Panc1 (cell line): ENCODE results near the gene GIN1. TPM values are rescaled to one million over a fixed set of nuclear protein-coding genes. Genes with fewer than 3 reads are reported as not detected.

ENCODE experiments used
- ATAC-seq: fragments of 200-7000 bp; cut with Tn5 transposase; 2 replicates; pipeline ENCODE4 v1.9.1; 2020; ENCODE audit warnings: mild to moderate bottlenecking, moderate library complexity
- BruUV-seq: library from RNA; stranded (reverse); fragments of 400-500 nt; replicated peaks from 2 replicates; lab custom pipeline; 2021; lab: Mats Ljungman, UMichigan
- CTCF ChIA-PET: fragments of 300-600 bp; sonication (Branson Sonifier 250); formaldehyde crosslinking; loops from one replicate; lab custom pipeline; 2022; ENCODE audit warnings: antibody characterized with exemption; lab: Charles Lee
- POLR2A ChIA-PET: fragments of 300-600 bp; sonication (Branson Sonifier 250); formaldehyde crosslinking; loops from one replicate; lab custom pipeline; 2022; ENCODE audit warnings: antibody characterized with exemption; lab: Charles Lee
- DNase-seq: peaks from one replicate; pipeline ENCODE4 v3.0.0-alpha.2; 2010; ENCODE audit warnings: low read depth, low spot score
- H3K27ac ChIP-seq: 2 replicates; pipeline ENCODE4 v1.5.1; 2011; ENCODE audit warnings: mild to moderate bottlenecking, low read length, inconsistent platforms
- H3K27me3 ChIP-seq: fragments of 200-500 bp; sonication (Bioruptor generic); 2 replicates; pipeline ENCODE4 v1.6.0; 2014; ENCODE audit warnings: low read length, inconsistent platforms; ENCODE audit not compliant: control insufficient read depth, insufficient read depth
- H3K36me3 ChIP-seq: fragments of 200-500 bp; sonication (Bioruptor generic); 2 replicates; pipeline ENCODE4 v1.5.1; 2014; ENCODE audit warnings: inconsistent platforms, mild to moderate bottlenecking, low read length, moderate library complexity; ENCODE audit not compliant: control insufficient read depth, insufficient read depth
- H3K4me1 ChIP-seq: 2 replicates; pipeline ENCODE4 v1.5.1; 2011; ENCODE audit warnings: inconsistent platforms, mild to moderate bottlenecking, low read length, moderate library complexity; ENCODE audit not compliant: control insufficient read depth, insufficient read depth
- H3K4me3 ChIP-seq, 2 experiments: 2 replicates each; pipeline ENCODE4 v1.5.1; 2011 to 2012; ENCODE audit warnings: low read depth in 2 of 2, low read length in 2 of 2, mild to moderate bottlenecking in 2 of 2, inconsistent platforms in 1 of 2, moderate library complexity in 1 of 2
- H3K9me3 ChIP-seq: fragments of 200-500 bp; sonication (Bioruptor generic); 2 replicates; pipeline ENCODE4 v1.5.1; 2014; ENCODE audit warnings: low read depth, mild to moderate bottlenecking, inconsistent platforms, low read length, moderate library complexity; ENCODE audit not compliant: control insufficient read depth, insufficient read depth
- POLR2AphosphoS5 ChIP-seq: IDR thresholded peaks from 2 replicates; pipeline ENCODE4 v1.6.1; 2012; ENCODE audit warnings: mild to moderate bottlenecking, low read depth, low read length, moderate library complexity
- SIN3A ChIP-seq: IDR thresholded peaks from 2 replicates; pipeline ENCODE4 v1.6.1; 2012; ENCODE audit warnings: low read depth, mild to moderate bottlenecking, low read length, moderate library complexity, borderline replicate concordance; ENCODE audit not compliant: insufficient read depth
- TCF7L2 ChIP-seq: IDR thresholded peaks from 2 replicates; pipeline ENCODE4 v1.6.1; 2011; ENCODE audit warnings: mild to moderate bottlenecking, low read depth, low read length, inconsistent platforms
- in situ Hi-C: cut with HindIII; loops from 2 replicates; pipeline ENCODE4 v1.10.0; 2016; ENCODE audit warnings: low sequenced_read_pairs, low pct_unique_long_range_greater_than_20kb
- intact Hi-C: fragments of 100-400 bp; cut with micrococcal nuclease; formaldehyde crosslinking; loops from one replicate; pipeline ENCODE4 v1.10.0; 2022; ENCODE audit not compliant: unreplicated experiment
- total RNA-seq: library from RNA; stranded (reverse); gene quantifications from one replicate; pipeline ENCODE4 v1.2.1, GENCODE V29; 2021; ENCODE audit not compliant: unreplicated experiment
- TF ChIP-seq, protein P1 (sequence below): fragments of 450-650 bp; IDR thresholded peaks from 2 replicates; pipeline ENCODE4 v1.5.1; 2017; ENCODE audit warnings: mild to moderate bottlenecking
- TF ChIP-seq, protein P2 (sequence below), 2 experiments: IDR thresholded peaks; 2 replicates each; pipeline ENCODE4 v1.6.1; 2011 to 2012; ENCODE audit warnings: low read depth in 2 of 2, control low read depth in 1 of 2, low read length in 1 of 2, mild to moderate bottlenecking in 1 of 2, moderate library complexity in 1 of 2; ENCODE audit not compliant: insufficient read depth in 1 of 2

GIN1 gene
- total RNA-seq, 1 experiment from 2014 or later = 4.5 TPM

DNA sequence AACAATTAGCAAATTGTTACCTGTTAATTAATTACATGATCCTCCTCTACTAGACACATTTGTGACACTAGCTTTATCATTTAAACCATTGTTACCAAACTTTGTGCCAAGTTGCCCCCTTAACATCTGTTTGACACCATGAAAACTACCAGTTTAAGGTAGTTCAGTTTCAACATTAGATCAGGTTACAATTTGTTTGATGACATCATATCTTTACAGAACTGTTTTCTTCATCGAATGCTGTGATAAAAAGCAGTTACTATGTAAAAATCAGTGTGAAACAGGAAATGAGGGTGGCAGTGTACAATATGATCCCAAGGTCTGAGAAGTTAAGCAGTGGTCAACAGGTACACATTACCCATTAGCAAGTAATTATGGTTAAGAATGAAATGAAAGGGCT, 17.7 kb downstream of the GIN1 start:
- CTCF ChIA-PET = no interaction called here
- POLR2A ChIA-PET = interaction anchor here (0.5 kb wide), 1 partner anchor 78 kb away, joined by 5 read pairs; no protein-coding TSS in a partner anchor
- Histone ChIP-seq H3K4me1 (no peaks in the 10 kb centered on the region), H3K27ac (no peak overlapping the region), H3K9me3 (no peaks in the 10 kb centered on the region), H3K27me3 (no peaks in the 10 kb centered on the region), H3K36me3 (peaks cover 2% of the 10 kb centered on the region; the same call in 1 of the 2 replicates), H3K4me3 (no peak overlapping the region)
- BruUV-seq = no TSS peak
- ATAC-seq (no peak), DNase-seq (no peak)
- intact Hi-C loops = no loop called here
- in situ Hi-C loops = no loop called here
- TF ChIP-seq TCF7L2 = no peak
- TF ChIP-seq POLR2AphosphoS5 = no peak
- TF ChIP-seq SIN3A = no peak

DNA sequence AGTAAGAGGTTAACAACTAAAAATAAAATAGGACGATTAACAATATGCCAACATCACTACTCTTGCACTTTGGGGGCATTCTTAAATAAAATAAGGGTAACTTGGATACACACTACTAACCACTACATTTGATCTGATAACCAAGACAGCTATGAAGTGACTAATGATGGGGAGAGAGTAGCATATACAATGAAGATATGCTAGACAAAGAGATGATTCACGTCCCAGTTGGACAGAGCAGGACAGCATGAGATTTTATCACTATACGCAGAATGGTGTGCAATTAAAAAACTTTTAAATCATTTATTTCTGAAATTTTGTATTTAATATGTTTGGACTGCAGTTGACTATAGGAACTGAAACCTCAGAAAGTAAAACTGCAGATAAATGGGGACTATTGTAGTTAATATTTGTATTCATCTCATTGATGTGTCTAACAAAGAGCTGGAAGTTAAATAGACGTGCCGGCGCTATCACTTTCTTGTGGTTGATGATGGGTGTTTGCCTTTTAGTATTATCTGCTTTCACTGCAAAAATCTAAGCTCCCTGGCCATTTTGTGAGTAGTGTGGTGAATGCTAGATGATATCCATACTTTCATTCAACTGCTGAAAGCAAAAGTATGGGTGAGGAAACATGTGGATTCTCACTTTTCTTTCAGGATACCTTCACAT, 18.7 kb downstream of the GIN1 start:
- no peak for DNase-seq
- no peak overlapping the region for H3K27ac ChIP-seq
- H3K9me3 ChIP-seq = no peaks in the 10 kb centered on the region
- in situ Hi-C loops = no loop called here
- no peak for TF ChIP-seq SIN3A
- TF ChIP-seq, protein P1, sequence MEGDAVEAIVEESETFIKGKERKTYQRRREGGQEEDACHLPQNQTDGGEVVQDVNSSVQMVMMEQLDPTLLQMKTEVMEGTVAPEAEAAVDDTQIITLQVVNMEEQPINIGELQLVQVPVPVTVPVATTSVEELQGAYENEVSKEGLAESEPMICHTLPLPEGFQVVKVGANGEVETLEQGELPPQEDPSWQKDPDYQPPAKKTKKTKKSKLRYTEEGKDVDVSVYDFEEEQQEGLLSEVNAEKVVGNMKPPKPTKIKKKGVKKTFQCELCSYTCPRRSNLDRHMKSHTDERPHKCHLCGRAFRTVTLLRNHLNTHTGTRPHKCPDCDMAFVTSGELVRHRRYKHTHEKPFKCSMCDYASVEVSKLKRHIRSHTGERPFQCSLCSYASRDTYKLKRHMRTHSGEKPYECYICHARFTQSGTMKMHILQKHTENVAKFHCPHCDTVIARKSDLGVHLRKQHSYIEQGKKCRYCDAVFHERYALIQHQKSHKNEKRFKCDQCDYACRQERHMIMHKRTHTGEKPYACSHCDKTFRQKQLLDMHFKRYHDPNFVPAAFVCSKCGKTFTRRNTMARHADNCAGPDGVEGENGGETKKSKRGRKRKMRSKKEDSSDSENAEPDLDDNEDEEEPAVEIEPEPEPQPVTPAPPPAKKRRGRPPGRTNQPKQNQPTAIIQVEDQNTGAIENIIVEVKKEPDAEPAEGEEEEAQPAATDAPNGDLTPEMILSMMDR = no peak
- TF ChIP-seq, protein P2, sequence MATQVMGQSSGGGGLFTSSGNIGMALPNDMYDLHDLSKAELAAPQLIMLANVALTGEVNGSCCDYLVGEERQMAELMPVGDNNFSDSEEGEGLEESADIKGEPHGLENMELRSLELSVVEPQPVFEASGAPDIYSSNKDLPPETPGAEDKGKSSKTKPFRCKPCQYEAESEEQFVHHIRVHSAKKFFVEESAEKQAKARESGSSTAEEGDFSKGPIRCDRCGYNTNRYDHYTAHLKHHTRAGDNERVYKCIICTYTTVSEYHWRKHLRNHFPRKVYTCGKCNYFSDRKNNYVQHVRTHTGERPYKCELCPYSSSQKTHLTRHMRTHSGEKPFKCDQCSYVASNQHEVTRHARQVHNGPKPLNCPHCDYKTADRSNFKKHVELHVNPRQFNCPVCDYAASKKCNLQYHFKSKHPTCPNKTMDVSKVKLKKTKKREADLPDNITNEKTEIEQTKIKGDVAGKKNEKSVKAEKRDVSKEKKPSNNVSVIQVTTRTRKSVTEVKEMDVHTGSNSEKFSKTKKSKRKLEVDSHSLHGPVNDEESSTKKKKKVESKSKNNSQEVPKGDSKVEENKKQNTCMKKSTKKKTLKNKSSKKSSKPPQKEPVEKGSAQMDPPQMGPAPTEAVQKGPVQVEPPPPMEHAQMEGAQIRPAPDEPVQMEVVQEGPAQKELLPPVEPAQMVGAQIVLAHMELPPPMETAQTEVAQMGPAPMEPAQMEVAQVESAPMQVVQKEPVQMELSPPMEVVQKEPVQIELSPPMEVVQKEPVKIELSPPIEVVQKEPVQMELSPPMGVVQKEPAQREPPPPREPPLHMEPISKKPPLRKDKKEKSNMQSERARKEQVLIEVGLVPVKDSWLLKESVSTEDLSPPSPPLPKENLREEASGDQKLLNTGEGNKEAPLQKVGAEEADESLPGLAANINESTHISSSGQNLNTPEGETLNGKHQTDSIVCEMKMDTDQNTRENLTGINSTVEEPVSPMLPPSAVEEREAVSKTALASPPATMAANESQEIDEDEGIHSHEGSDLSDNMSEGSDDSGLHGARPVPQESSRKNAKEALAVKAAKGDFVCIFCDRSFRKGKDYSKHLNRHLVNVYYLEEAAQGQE (IDR thresholded peaks at IDR 0.05; ENCODE audit: insufficient read depth in 1 of 2, low read depth in 2 of 2, low read length in 1 of 2) = no peak
- TF ChIP-seq TCF7L2 = no peak
- no peak for TF ChIP-seq POLR2AphosphoS5
- H3K4me3 ChIP-seq = no peak overlapping the region
- ATAC-seq = no peak
- H3K27me3 ChIP-seq = no peaks in the 10 kb centered on the region
- no peaks in the 10 kb centered on the region for H3K4me1 ChIP-seq
- ChIA-PET CTCF (no interaction called here), POLR2A (no interaction called here)
- H3K36me3 ChIP-seq = peaks cover 2% of the 10 kb centered on the region; the same call in 1 of the 2 replicates
- BruUV-seq = no TSS peak
- intact Hi-C loops = no loop called here

DNA sequence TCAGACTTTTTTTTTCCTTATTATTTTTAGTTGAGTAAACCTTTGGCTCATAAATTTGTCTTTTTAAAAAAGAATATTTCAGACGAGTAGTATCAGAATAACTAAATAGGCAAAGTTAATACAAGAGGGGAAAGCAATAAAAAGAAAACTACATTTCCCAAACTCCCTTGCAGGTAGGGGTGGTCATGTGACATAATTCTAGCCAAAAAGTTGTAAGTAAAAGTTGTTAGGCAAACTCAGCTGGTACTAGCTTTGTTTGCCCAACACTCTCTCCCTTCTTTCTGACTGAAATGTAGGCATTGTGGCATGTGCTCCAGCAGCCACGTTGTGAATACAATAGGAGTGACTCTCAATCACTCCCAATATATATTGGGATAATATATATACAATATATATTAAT, 20.9 kb downstream of the GIN1 start:
- CTCF ChIA-PET = no interaction called here

More for the DNA sequence above, 20.9 kb downstream of the GIN1 start:
- in situ Hi-C loops (no loop called here), intact Hi-C loops (no loop called here)
- H3K9me3 ChIP-seq = no peaks in the 10 kb centered on the region
- no peak overlapping the region for H3K27ac ChIP-seq
- H3K27me3 ChIP-seq = no peaks in the 10 kb centered on the region
- TF ChIP-seq TCF7L2 (no peak), POLR2AphosphoS5 (no peak), SIN3A (no peak)
- TF ChIP-seq, protein P1 = no peak
- TF ChIP-seq, protein P2 (IDR thresholded peaks at IDR 0.05; ENCODE audit: insufficient read depth in 1 of 2, low read depth in 2 of 2, low read length in 1 of 2) = no peak
- POLR2A ChIA-PET = no interaction called here
- H3K36me3 ChIP-seq = no peaks in the 10 kb centered on the region
- ATAC-seq (no peak), DNase-seq (no peak)
- no peak overlapping the region for H3K4me3 ChIP-seq
- H3K4me1 ChIP-seq = no peaks in the 10 kb centered on the region
- no TSS peak for BruUV-seq
